Activated T-cell treated with anti-CD3 and anti-CD28 coated beads, Interleukin-2, amount 50 U/mL, for 4 hours (primary cell): ENCODE measurements around the gene NUAK1. TPM values are rescaled to one million over a fixed set of nuclear protein-coding genes. Genes with fewer than 3 reads are reported as not detected.
"Not testable (repeated sequence)": the region's sequence is repeated elsewhere in the genome, so short reads cannot be mapped to it uniquely, and the experiment has no call there.

Experiments
- ATAC-seq, 2 donors: fragments of 200-7000 bp; cut with Tn5 transposase; one replicate each; pipeline ENCODE4 v1.10.0; 2021
- DNase-seq: peaks from one replicate; pipeline ENCODE4 v3.0.0-alpha.2; 2020
- H3K27me3 Mint-ChIP-seq: one replicate; pipeline ENCODE4 v1.8.0; 2021; ENCODE audit warnings: low read depth, mixed read lengths
- H3K36me3 Mint-ChIP-seq: one replicate; pipeline ENCODE4 v1.8.0; 2022; ENCODE audit warnings: mixed read lengths; ENCODE audit not compliant: insufficient read depth
- H3K4me1 Mint-ChIP-seq: one replicate; pipeline ENCODE4 v1.8.0; 2021; ENCODE audit warnings: low read depth, mixed read lengths
- H3K4me3 Mint-ChIP-seq: one replicate; pipeline ENCODE4 v1.8.0; 2021; ENCODE audit warnings: mild to moderate bottlenecking, moderate library complexity, mixed read lengths
- H3K9me3 Mint-ChIP-seq: one replicate; pipeline ENCODE4 v1.8.0; 2021; ENCODE audit warnings: mixed read lengths
- total RNA-seq, 3 donors: library from RNA; stranded (reverse); gene quantifications; one replicate each; pipeline ENCODE4 v1.2.1, GENCODE V29; 2021

The NUAK1 gene
- total RNA-seq, 3 donors from 2014 or later = 0.03 to 0.05 TPM; not detected in 1

DNA sequence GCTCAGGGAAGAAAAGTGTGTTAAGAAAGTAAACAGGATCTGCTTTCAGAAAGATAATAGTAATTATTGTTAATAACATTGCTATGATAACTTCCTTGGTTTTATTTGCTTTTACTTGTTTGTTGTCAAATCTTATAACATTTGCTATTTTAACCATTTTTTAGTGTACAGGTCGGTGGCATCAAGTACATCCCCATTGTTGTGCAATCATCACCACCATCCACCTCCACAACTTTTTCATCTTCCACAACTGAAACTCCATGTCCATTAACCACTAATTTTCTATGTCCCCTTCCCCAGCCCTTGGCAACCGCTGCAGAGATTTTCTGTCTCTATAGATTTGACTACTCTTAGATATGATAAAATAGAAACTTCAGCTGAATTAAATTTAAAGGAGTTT lies 22.7 kb upstream of the NUAK1 start:
- Mint-ChIP-seq H3K9me3 (no peaks in the 10 kb centered on the region), H3K27me3 (peaks cover 48% of the 10 kb centered on the region), H3K36me3 (no peaks in the 10 kb centered on the region), H3K4me1 (no peaks in the 10 kb centered on the region), H3K4me3 (no peak overlapping the region)
- DNase-seq (no peak), ATAC-seq (no peak)

DNA sequence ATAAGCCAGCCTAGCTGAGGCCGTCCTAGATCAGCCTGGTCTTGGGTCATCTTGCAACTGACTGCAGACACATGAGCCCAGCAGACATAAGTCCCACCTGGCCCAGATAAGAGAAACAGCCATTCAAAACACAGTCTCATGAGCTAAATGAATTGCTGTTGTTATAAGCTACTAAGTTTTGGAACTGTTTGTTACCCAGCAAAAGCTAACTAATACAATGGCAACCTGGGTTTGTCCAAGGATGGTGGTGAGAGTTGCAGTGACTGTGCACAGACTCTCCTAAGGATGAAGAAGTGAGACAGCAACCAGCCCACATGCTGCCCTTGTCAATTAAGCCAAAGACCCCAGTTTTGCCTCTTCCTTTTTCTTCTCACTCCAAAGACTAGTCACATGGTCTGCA lies 22.2 kb upstream of the NUAK1 start:
- DNase-seq (no peak), ATAC-seq (no peak)
- H3K27me3 Mint-ChIP-seq = peaks cover 44% of the 10 kb centered on the region

DNA sequence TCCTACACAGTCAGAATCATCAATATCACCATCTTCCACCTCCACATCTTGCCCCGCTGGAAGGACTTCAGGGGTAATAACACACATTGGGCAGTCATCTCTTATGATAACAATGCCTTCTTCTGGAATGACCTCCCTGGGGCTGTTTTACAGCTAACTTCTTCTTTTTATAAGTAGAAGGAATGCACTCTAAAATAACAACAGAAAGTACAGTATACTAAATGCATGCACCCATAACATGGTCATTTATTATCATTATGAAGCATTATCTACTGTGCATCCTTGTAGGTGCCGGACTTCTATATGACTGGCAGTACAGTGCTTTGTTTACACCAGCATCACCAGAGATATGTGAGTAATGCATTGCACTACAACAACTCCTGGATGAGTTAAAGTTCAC lies 19.0 kb upstream of the NUAK1 start:
- Mint-ChIP-seq H3K27me3 (peaks cover 23% of the 10 kb centered on the region), H3K4me3 (no peak overlapping the region), H3K9me3 (no peaks in the 10 kb centered on the region), H3K4me1 (no peaks in the 10 kb centered on the region), H3K36me3 (no peaks in the 10 kb centered on the region)
- ATAC-seq = no peak
- DNase-seq = no peak

More for the DNA sequence above, 22.2 kb upstream of the NUAK1 start:
- no peaks in the 10 kb centered on the region for H3K4me1 Mint-ChIP-seq
- H3K9me3 Mint-ChIP-seq = no peaks in the 10 kb centered on the region
- H3K4me3 Mint-ChIP-seq = no peak overlapping the region
- no peaks in the 10 kb centered on the region for H3K36me3 Mint-ChIP-seq

DNA sequence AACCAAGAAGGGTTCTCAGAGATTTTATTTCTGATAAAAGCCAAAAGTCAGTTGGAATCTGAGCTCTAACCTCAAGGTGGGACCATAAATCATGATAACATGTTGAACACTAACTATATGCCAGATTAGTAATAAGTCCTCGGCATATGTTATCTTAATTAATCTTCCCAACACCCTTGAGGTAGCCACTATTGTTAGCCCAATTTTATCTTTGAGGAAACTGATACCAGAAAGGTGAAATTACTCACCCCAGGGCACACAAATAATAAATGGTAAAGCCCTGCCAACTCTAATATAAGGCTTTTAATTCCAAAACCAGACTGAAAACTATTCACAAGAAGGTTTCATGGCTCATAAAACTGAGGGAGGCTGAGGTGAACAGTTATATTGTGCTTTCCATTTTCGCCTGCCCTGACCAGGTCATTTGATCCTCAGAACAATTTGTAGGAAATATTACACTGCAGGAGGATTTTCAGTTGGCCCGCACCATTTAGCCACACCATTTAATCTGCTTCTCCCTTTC lies 16.1 kb upstream of the NUAK1 start:
- ATAC-seq (no peak), DNase-seq (no peak)
- no peaks in the 10 kb centered on the region for H3K36me3 Mint-ChIP-seq
- peaks cover 6% of the 10 kb centered on the region for H3K27me3 Mint-ChIP-seq
- no peak overlapping the region for H3K4me3 Mint-ChIP-seq
- no peaks in the 10 kb centered on the region for H3K9me3 Mint-ChIP-seq
- no peaks in the 10 kb centered on the region for H3K4me1 Mint-ChIP-seq

DNA sequence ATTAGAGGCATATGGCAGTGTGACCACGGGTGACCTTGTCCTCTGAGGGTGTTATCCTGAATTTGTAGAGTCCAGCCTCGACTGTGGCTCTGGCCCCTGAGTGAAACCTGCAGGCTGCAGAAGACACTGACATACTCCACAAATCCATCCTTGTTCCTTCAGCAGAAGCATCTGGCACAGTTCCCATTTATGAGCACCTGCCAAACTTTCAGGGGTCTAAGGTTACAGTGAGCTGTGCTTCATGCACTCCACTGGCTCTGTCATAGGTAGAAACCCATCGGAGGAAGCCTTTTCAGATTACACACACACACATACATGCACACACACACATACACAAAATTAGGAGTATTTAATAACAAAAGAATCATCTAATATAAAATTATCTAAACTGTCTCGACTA lies 13.6 kb upstream of the NUAK1 start:
- Mint-ChIP-seq H3K27me3 (peaks cover 7% of the 10 kb centered on the region), H3K4me3 (no peak overlapping the region), H3K36me3 (no peaks in the 10 kb centered on the region), H3K9me3 (no peaks in the 10 kb centered on the region), H3K4me1 (no peaks in the 10 kb centered on the region)
- DNase-seq (no peak), ATAC-seq (no peak)

DNA sequence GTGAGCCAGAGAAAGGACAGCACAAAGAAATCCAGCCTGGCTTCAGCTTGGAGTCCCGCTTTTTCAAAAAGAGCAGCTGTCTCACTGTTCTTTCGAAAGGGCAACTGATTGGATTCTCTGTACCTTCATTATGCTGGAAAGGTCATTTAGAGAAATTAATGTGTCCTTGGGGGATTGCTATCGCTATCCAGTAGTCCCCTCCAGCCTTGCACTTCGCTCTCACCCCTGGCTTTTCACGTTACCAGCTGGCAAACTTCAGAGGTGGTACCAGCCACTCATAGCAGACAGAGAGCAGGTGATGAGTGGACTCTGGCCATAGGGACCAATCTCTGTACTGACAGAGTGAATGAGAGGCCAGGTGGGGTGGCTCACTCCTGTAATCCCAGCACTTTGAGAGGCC lies 11.8 kb upstream of the NUAK1 start:
- Mint-ChIP-seq H3K27me3 (peaks cover 11% of the 10 kb centered on the region), H3K4me3 (no peak overlapping the region)
- ATAC-seq = no peak

DNA sequence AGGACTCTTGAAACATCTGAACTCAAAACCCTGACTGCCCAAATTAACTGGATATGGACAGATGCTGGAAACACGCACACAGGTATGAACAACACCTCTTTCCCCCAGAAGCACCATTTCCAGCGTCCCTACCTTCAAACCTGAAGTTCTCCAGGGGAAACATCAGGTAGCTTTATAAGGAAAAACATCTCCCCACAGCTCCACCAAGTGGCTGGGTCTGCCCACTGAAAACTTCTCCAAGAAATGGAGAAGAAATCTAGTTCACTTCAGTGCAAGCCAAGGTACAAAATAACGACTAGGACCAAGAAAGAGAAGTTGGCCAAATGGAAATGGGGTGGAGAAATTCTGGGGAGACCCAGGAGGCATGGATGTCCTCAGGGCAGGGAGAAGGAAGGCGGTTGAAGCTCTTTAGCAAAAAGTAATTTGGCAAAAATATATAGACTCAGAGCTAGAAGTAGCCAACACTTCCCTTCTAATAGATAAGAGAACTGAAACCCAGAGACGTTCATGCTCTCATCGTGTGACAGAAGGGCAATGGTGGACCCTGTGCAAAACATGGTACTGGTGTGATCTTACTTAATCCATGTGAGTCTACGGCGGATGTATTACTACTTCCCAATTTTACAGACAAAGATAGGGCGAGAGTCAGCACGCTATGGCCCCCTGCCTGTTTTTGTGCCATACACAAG lies 10.5 kb upstream of the NUAK1 start:
- ATAC-seq = no peak
- no peak for DNase-seq

More for the DNA sequence above, 11.8 kb upstream of the NUAK1 start:
- H3K4me1 Mint-ChIP-seq = no peaks in the 10 kb centered on the region
- no peak for DNase-seq
- no peaks in the 10 kb centered on the region for H3K36me3 Mint-ChIP-seq
- no peaks in the 10 kb centered on the region for H3K9me3 Mint-ChIP-seq

DNA sequence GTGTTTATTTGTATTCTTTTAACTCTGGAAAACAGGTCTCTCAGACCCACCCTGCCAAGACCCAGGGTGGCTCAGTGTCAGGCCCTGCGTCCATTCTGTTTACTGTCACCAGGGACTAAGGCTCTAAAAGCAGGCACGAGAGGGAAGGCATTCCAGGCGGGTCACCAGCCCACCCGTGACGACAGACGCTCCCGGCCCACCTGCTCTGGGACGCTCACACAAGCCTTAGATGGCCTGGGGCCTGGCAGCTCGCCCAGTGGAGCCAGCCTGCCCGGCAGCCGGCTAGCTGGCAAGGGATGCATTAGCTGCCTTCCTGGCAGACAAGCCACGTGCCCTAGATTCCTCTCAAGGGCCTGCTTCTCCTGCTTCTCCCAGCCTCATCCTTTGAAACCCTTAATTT lies 9.2 kb upstream of the NUAK1 start:
- no peaks in the 10 kb centered on the region for H3K4me1 Mint-ChIP-seq
- DNase-seq (no peak), ATAC-seq (no peak)
- no peaks in the 10 kb centered on the region for H3K36me3 Mint-ChIP-seq
- H3K9me3 Mint-ChIP-seq = no peaks in the 10 kb centered on the region
- peaks cover 24% of the 10 kb centered on the region for H3K27me3 Mint-ChIP-seq
- no peak overlapping the region for H3K4me3 Mint-ChIP-seq

More for the DNA sequence above, 10.5 kb upstream of the NUAK1 start:
- Mint-ChIP-seq H3K4me1 (no peaks in the 10 kb centered on the region), H3K9me3 (no peaks in the 10 kb centered on the region), H3K36me3 (no peaks in the 10 kb centered on the region), H3K27me3 (peaks cover 16% of the 10 kb centered on the region), H3K4me3 (no peak overlapping the region)

DNA sequence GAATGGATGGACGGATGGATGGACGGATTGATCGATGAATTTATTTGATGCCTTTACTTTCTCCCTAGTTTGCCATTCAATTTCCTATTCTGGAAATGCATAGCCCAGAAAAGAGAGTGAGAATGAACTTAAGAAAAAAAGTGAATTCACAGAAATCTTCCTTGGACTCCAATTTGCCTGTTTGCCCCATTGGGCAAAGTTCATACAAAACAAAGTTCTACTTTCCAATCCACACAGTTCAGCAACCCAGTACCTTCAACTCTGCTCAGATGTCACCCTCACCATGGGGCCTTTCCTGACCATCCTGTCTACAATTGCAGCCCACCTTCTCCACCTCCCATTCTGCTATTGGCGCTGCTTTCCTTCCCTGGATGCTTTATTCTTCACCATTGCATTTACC lies 8.2 kb upstream of the NUAK1 start:
- ATAC-seq = no peak
- Mint-ChIP-seq H3K4me3 (no peak overlapping the region), H3K27me3 (peaks cover 33% of the 10 kb centered on the region), H3K9me3 (no peaks in the 10 kb centered on the region), H3K36me3 (no peaks in the 10 kb centered on the region), H3K4me1 (no peaks in the 10 kb centered on the region)
- no peak for DNase-seq

DNA sequence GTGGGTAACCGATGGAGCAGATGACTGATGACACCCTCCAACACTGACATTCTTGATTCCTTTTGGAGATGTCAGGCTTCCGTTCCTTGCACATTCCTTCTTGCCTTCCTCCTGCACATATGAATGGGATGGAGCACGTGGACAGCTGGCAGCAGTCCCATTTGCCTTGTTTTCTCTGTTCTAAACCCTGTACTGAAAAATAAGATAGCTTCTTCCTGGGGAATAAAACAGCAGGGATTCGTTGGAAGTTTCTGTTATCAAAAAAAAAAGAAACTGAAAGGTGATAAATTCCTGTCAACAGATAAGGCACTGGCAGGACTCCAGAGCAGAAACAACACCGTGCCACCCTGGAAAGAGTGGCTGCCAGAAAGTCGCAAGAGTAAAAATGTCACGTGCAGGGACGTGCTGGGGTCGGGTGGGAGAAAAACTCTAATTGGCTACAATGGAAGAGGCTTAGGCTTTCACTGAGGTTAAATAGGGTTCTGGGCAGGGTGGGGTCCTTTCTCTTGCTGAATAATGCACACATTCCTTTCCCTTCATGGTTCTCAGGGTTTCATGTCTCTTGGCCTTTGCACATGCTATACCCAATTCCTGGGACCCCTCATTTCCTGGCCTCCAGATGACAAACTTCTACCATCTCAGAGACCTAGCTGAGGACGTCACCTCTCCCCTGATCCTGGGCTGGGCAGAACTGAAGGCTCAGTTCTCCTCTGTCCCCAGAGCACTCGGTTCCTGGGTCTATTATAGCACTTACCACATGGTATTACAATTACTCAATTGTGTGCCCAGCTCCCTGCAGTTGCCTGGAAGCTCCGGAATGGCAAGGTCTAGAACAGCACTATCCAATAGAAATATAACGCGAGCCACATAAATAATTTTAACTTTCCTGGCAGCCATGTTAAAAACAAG lies 7.0 kb upstream of the NUAK1 start:
- H3K27me3 Mint-ChIP-seq = peaks cover 44% of the 10 kb centered on the region
- no peaks in the 10 kb centered on the region for H3K36me3 Mint-ChIP-seq
- DNase-seq (no peak), ATAC-seq (no peak)
- no peaks in the 10 kb centered on the region for H3K9me3 Mint-ChIP-seq
- no peaks in the 10 kb centered on the region for H3K4me1 Mint-ChIP-seq
- no peak overlapping the region for H3K4me3 Mint-ChIP-seq

DNA sequence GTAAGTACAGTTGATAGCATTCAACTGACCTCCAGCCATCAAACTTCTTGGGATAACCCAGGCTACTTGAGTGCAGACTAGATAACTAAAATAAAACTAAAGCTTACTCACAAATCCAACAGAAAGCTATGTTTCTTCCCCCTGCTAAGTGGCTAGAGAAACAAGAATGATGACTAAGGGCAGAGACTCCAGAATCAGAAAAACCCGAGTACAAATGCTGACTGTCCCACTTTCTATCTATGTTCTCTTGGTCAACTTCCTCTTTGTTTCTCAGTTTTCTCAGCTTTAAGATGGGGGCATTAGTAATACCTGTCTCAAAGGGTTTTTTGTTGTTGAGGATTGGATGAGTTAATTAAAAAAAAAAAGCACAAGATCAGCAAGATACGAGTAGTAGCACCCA lies 6.1 kb upstream of the NUAK1 start:
- H3K36me3 Mint-ChIP-seq = no peaks in the 10 kb centered on the region

DNA sequence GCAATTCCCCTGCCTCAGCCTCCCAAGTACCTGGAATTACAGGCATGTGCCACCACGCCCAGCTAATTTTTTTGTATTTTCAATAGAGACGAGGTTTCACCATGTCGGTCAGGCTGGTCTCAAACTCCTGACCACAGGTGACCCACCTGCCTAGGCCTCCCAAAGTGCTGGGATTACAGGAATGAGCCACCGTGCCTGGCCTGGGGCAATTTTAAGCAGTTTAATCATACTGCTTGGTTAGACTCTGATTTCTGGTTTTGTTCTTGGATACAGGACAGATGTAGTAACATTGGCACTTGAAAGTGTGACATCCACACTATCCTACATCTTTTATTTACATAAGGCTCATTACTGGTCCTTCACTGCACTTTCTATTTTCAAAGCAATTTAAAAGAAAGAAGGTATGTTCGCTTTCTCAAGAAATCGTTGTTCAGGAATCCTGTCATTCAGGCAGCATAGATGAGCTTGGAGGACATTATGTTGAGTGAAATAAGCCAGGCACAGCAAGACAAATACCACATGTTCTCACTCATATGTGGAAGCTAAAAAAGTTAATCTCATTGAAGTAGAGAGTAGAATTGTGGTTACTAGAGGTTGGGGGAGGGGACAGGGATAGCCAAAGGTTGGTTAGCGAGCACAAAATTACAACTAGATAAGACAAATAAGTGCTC lies 4.0 kb upstream of the NUAK1 start:
- ATAC-seq (no peak), DNase-seq (no peak)
- H3K4me1 Mint-ChIP-seq = peaks cover 7% of the 10 kb centered on the region
- H3K4me3 Mint-ChIP-seq = no peak overlapping the region
- H3K36me3 Mint-ChIP-seq = no peaks in the 10 kb centered on the region
- peaks cover 54% of the 10 kb centered on the region for H3K27me3 Mint-ChIP-seq
- H3K9me3 Mint-ChIP-seq = no peaks in the 10 kb centered on the region

More for the DNA sequence above, 6.1 kb upstream of the NUAK1 start:
- DNase-seq (no peak), ATAC-seq (no peak)
- Mint-ChIP-seq H3K4me3 (no peak overlapping the region), H3K27me3 (peaks cover 53% of the 10 kb centered on the region), H3K4me1 (peaks cover 2% of the 10 kb centered on the region), H3K9me3 (no peaks in the 10 kb centered on the region)

DNA sequence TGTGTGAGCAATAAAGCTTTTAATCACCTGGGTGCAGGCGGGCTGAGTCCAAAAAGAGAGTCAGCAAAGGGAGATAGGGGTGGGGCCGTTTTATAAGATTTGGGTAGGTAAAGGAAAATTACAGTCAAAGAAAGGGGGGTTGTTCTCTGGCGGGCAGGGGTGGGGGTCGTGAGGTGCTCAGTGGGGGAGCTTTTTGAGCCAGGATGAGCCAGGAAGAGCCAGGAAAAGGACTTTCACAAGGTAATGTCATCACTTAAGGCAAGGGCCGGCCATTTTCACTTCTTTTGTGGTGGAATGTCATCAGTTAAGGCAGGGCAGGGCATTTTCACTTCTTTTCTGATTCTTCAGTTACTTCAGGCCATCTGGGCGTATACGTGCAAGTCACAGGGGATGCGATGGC lies 3.2 kb upstream of the NUAK1 start:
- H3K4me1 Mint-ChIP-seq, H3K9me3 Mint-ChIP-seq, ATAC-seq, H3K36me3 Mint-ChIP-seq, DNase-seq, H3K4me3 Mint-ChIP-seq: not testable (repeated sequence)
- H3K27me3 Mint-ChIP-seq = peaks cover 61% of the 10 kb centered on the region

DNA sequence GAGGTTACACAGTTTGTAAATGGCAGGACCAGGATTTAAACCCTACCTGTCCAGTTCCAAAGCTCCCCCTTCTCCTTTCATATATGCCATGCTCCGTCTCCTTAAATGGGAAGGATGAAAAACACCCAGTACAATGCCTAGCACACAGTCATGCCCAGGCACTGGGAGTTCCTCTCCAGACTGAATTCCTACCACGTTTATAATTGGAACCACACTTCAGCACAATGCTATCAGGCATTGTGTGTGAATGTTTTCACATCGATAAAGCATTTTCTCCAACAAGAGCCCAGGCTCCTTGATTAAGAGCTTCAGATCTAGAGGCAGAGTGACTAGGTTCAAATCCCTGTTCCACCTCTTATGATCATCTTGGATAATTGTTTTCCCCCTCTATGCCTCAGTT lies 2.7 kb upstream of the NUAK1 start:
- ATAC-seq (no peak), DNase-seq (no peak)
- no peaks in the 10 kb centered on the region for H3K36me3 Mint-ChIP-seq
- H3K9me3 Mint-ChIP-seq = no peaks in the 10 kb centered on the region
- peaks cover 65% of the 10 kb centered on the region for H3K27me3 Mint-ChIP-seq
- H3K4me3 Mint-ChIP-seq = no peak overlapping the region
- H3K4me1 Mint-ChIP-seq = peaks cover 9% of the 10 kb centered on the region
